ENCODE measurements around the gene C1orf105.
"Not testable (repeated sequence)": the region's sequence is repeated elsewhere in the genome, so short reads cannot be mapped to it uniquely, and the experiment has no call there.

Gene C1orf105

DNA sequence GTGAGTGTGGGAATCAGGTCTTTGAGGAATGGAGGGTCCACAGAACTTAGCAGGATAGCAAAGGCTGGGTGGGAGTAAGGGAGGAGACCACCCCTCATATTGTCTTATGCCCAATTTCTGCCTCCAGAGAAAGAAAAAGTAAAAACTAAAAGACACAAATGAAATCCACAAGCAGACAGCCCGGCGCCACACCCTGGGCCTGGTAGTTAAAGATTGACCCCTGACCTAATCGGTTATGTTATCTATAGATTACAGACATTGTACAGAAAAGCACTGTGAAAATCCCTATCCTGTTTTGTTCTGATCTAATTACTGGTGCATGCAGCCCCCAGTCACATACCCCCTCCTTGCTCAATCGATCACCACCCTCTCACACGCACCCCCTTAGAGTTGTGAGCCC is 75.6 kb downstream of the C1orf105 start:
- not testable (repeated sequence) for DNase-seq

DNA sequence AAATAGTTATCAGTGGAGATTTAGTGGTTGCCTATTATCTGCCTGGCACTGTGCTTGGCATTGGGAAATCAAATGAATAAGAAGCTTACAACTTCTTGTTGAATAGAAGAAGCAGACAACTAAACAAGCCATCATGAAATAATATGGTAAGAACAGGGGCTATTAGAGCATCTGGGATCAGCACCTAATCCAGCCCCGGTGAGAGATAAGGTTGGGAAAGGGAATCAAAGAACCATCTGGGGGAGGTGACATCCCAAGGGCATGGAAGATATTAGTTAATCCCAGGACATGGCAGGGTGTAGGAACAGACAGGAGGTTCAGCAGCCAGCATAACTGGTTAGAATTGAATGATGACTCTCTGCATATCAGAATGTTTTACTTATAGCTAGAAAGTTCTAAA is 76.2 kb downstream of the C1orf105 start:
- DNase-seq, result no peak

DNA sequence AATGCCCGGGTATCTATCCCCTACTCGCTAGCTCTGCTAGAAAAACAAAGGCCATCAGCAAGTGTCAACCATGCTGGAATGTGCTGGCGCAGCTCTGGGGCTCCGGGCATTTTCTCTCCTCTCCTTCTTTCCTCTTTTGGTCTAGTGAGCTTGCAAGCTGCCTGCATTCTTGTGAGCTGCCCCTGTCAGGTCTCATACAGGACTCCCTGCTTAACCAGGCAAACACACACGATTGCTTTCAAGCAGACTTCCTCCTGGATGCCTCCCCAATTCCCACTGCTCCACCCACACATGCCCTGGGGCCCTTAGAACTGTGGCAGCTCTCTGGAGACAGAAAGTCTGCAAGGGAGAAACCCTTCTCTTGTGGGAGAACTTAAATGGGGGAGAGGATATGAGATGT is 76.7 kb downstream of the C1orf105 start:
- no peak for DNase-seq

DNA sequence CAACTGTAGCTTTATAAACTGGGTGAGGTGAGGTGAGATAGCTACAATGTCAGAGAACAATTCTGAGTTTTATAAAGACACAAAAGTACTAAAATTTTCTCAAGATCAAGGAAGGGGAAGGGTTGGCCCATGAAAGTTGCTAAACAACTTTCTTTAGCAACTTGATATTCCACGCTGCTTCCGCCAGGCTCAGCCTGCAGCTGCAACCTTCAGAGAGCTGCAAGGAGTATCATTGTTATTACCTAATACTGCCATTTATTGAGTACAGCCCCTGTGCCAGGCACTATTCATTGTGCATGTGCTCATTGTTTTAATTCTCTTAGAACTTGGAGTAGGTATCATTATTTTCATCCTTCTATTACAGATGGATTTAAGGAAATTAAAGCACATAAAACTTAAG is 78.4 kb downstream of the C1orf105 start:
- no peak for DNase-seq

DNA sequence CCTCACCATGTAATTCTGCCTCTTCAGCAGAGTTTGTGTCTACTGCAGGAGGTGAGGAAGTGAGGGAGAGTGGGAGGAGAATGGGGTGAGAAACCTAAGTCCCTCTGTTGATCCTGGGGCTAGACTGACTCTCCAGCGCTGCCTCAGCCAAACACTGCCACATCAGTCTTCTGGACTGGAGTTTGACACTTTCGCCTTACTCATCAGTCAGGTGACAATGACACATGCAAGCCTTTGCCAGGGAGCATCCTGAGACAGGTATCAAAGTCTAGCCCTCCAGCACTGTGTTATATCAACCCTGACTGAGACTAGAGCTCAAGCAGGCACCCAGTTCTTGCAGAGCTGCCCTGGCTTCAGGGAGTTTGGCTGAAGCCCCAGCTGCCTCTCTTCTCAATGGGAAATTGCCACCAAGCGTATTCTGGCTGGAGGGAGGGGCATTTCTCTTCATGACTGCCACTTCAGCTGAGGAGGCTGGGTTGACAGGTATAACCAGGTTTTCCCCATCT is 79.2 kb downstream of the C1orf105 start:
- DNase-seq, result no peak

DNA sequence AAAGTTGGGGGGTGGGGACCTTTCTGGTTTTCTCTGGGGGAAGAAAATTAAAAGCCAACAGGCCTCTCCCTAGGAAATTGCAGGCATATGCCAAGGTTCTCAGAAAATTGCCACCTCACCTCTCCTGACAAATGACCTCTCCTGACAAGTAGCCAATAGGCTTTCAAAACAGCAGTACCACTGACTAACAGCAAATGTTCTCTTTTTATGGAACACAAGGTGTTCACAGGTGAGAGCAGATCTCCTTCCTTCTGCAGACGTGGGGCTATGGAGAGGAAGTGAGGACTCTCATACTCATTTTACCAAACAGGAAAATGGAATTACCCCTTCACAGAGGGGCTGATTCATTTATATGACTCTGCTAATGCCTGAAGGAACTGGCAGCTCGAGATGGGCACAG is 79.7 kb downstream of the C1orf105 start:
- DNase-seq, result no peak

DNA sequence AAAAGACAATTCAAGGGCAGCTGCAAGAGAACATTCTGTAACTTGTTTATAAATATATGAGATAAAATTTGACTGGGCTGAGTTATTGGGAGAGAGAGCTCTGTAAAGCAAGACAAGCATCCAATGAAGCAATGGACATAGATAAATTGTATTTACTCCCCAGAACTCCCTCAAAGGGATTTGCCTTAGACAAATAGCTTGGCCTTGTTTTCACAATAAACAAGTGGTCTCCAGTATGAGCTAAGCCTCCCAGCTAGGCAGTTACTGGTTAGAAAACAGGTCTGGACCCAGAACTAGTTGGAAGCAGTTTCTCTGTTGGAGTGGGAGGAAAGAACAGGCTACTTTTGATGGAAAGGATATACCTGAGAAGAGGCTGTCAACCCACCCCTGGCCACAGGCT is 87.3 kb downstream of the C1orf105 start:
- DNase-seq, result no peak

DNA sequence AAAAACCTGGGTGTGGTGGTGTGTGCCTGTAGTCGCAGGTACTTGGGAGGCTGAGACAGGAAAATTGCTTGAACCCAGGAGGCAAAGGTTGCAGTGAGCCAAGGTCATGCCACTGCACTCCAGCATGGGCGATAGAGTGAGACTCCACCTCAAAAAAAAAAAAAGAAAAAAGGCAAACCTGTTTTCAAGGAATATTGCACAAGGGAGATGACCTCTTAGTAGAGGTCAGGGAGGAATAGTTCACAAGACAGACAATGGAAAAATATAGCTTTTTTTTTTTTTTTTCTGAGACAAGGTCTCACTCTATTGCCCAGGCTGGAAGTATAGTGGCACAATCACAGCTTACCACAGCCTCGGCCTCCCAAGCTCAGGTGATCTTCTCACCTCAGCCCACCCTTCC is 90.0 kb downstream of the C1orf105 start:
- DNase-seq, result no peak

DNA sequence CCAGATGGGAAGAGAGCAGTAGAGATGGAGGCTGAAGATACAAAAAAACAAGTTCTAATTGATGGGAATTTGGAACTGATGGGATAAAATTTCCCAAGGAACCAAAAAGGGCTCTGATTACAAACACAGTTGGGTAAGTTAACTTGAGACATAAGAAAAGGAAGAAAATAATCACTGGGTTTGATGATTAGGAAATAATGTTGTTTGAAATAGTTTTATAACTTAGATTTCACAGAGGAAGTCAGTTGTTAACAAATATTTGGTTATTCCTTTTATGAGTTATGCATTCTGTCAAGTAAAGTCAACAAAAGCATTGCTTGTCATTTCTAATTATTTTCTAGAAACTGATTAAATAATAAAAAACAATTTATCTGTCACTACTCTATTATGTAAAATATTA is 92.1 kb downstream of the C1orf105 start:
- no peak for DNase-seq

DNA sequence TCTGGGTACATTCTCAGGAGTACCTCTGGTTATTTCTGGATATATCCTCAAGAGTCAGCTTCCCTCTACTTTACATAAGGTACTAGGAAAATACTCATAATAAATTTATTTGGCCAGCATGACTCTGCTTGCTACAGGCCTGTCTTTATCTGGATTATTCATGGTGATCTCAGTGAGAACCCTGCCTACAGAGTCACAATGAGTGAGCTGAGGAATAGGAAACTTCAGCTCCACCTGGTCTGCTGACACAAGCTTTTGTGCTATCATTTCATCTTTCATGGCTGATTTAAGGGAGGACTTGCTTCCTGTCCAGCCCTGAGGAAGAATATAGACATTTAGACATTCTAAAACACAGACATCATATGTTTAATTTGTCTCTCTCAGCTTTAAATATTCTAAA is 93.0 kb downstream of the C1orf105 start:
- DNase-seq, result no peak

DNA sequence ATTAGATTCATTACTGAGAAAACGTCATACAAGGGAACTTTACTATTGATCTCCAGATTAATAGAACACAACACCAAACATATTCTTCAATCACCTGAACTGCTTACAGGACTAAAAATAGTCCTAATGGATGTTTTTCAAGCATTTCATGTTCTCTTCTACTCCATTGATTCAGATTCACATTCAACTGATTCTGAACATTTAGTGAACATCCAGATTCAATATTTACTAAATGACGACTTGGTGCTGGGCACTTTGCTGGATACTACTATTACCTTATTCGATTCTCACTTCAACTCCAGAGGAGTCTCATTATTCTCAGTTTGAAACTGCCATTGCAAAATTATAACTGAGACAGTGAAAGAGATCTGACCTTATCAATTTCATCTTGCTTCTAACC is 93.6 kb downstream of the C1orf105 start:
- DNase-seq, result no peak

DNA sequence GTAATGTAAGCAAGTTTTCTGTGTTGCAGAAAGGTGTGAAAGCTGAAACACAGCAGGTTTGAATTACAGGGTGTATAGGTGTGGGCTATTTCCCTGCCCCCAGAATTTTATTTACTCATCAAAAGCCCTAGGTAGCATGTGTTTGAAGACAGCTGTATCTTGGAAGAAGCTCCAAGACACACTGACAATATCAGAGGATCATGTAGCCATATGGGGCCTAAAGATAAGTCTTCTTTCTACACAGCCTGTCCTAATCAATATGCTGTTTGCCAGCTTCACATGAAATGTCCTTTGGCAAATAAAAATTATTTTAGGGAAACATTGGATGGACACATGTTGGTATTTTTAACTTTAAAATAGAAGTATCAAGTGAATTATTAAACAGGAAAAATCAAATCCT is 95.0 kb downstream of the C1orf105 start:
- DNase-seq, result no peak

DNA sequence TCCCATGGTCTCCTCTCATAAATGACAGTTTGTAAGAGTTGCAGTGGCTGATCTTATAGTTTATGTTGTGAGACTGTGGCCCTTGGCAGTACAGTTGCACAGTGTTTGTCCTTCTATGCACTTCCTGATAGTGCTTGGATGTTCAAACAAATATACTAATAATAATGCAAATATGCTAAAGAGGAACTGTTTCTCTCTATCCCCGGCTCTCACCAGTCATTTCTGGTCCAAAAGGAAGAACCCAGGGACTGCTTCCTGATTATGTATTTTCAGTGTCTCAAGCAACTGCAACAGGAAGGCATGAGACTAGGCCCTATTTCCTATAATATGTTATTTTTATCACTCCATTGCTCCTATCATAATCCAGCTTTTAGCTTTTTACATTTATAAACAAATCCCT is 95.4 kb downstream of the C1orf105 start:
- no peak for DNase-seq

DNA sequence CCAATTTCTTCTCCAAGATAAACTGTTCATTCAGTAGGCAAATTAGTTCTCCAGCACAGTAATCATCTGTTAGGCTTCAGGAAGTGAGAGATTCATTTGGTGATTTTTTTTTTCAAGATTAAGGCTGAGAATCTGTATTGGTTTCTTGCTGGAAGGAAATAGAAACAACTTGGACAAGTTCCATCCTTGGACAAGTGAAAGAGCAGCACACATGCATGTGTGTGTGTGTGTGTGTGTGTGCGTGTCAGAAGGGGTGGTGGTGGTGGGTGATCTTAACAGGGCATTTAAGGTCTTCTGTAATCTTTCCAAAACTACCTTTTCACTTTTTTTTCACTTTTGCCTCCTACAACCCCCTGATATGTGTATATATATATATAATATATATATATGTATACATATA is 96.6 kb downstream of the C1orf105 start:
- no peak for DNase-seq

DNA sequence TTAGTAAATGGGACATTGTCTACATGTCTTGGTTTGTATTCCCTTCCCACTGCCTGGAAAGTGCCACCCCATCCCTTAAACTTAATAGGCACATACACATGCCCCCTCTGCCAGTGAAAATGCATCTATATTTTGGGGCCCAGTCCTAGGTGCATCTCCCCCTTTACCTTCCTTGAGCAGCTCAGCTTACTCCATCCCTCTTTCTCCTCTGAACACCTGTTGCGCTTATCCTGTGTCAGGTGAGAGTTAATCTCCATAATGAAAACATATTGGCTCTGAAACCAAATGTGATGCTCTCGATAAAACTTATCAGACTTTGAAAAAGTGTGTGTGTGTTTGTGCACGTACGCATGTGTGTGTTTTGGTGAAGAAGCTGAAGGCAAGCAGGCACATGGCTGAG is 97.1 kb downstream of the C1orf105 start:
- DNase-seq, result no peak

All from CD4-positive, alpha-beta T cell treated with Interleukin-4 for 4 hours (primary cell).